Osteocyte (in vitro differentiated cells): ENCODE measurements around the gene GINM1. TPM values are rescaled to one million over a fixed set of nuclear protein-coding genes. Genes with fewer than 3 reads are reported as not detected.

Experiments
- DNase-seq: peaks from one replicate; pipeline ENCODE4 v3.0.0; 2021; ENCODE audit warnings: mixed read lengths; ENCODE audit not compliant: unreplicated experiment; ENCODE audit errors: extremely low spot score
- H3K27ac Mint-ChIP-seq: one replicate; pipeline ENCODE4 v1.8.0; 2021; ENCODE audit warnings: mild to moderate bottlenecking, mixed read lengths; ENCODE audit not compliant: unreplicated experiment
- H3K27me3 Mint-ChIP-seq: one replicate; pipeline ENCODE4 v1.8.0; 2021; ENCODE audit warnings: mixed read lengths; ENCODE audit not compliant: unreplicated experiment
- H3K36me3 Mint-ChIP-seq: one replicate; pipeline ENCODE4 v1.8.0; 2021; ENCODE audit warnings: mixed read lengths; ENCODE audit not compliant: unreplicated experiment
- H3K4me1 Mint-ChIP-seq: one replicate; pipeline ENCODE4 v1.8.0; 2021; ENCODE audit warnings: mixed read lengths; ENCODE audit not compliant: unreplicated experiment
- H3K4me3 Mint-ChIP-seq: one replicate; pipeline ENCODE4 v1.8.0; 2021; ENCODE audit warnings: mild to moderate bottlenecking, moderate library complexity, mixed read lengths; ENCODE audit not compliant: unreplicated experiment
- H3K9me3 Mint-ChIP-seq: one replicate; pipeline ENCODE4 v1.8.0; 2021; ENCODE audit warnings: mixed read lengths; ENCODE audit not compliant: unreplicated experiment
- CTCF ChIP-seq: fragments of 200-600 bp; sonication (generic); IDR thresholded peaks from 2 replicates; pipeline ENCODE4 v1.5.0; 2021; ENCODE audit warnings: antibody characterized with exemption, mild to moderate bottlenecking, moderate library complexity
- total RNA-seq: library from RNA; stranded (reverse); gene quantifications from 2 replicates; pipeline ENCODE4 v1.2.1, GENCODE V29; 2021

GINM1 gene
- total RNA-seq, 1 donor from 2014 or later: 66.2 TPM

- no peaks in the 10 kb centered on the region for H3K27me3 Mint-ChIP-seq
- H3K4me1 Mint-ChIP-seq: peaks cover 19% of the 10 kb centered on the region
- H3K36me3 Mint-ChIP-seq: no peaks in the 10 kb centered on the region
- H3K4me3 Mint-ChIP-seq: peak overlapping the region; percentile 94
- H3K9me3 Mint-ChIP-seq: no peaks in the 10 kb centered on the region
- DNase-seq: no peak
- TF ChIP-seq CTCF: no peak
- H3K27ac Mint-ChIP-seq: peak overlapping the region; percentile 92
Measured at GRCh38 chr6:149567194-149567586, 1.0 kb downstream of the GINM1 start.

- H3K36me3 Mint-ChIP-seq: no peaks in the 10 kb centered on the region
- H3K9me3 Mint-ChIP-seq: no peaks in the 10 kb centered on the region
- DNase-seq: no peak
- peaks cover 19% of the 10 kb centered on the region for H3K4me1 Mint-ChIP-seq
- no peak for TF ChIP-seq CTCF
- H3K4me3 Mint-ChIP-seq: peak overlapping the region; percentile 94
- no peak overlapping the region for H3K27ac Mint-ChIP-seq
- no peaks in the 10 kb centered on the region for H3K27me3 Mint-ChIP-seq
Measured at GRCh38 chr6:149567945-149568585, 1.9 kb downstream of the GINM1 start.

GRCh38 chr6:149580880-149581279, 14.7 kb downstream of the GINM1 start:
- H3K4me3 Mint-ChIP-seq: no peak overlapping the region
- no peak for TF ChIP-seq CTCF
- H3K27me3 Mint-ChIP-seq: no peaks in the 10 kb centered on the region
- H3K36me3 Mint-ChIP-seq: peaks cover 36% of the 10 kb centered on the region
- no peak overlapping the region for H3K27ac Mint-ChIP-seq
- DNase-seq: no peak
- H3K9me3 Mint-ChIP-seq: no peaks in the 10 kb centered on the region
- no peaks in the 10 kb centered on the region for H3K4me1 Mint-ChIP-seq

- Mint-ChIP-seq H3K9me3 (no peaks in the 10 kb centered on the region), H3K27ac (no peak overlapping the region), H3K27me3 (no peaks in the 10 kb centered on the region), H3K4me1 (no peaks in the 10 kb centered on the region), H3K36me3 (peaks cover 40% of the 10 kb centered on the region), H3K4me3 (no peak overlapping the region)
- no peak for DNase-seq
- no peak for TF ChIP-seq CTCF
Measured at GRCh38 chr6:149581349-149581748, 15.2 kb downstream of the GINM1 start.

GRCh38 chr6:149586149-149586548, 20.0 kb downstream of the GINM1 start:
- Mint-ChIP-seq H3K36me3 (peaks cover 40% of the 10 kb centered on the region), H3K4me3 (no peak overlapping the region), H3K9me3 (no peaks in the 10 kb centered on the region), H3K27ac (no peak overlapping the region), H3K4me1 (no peaks in the 10 kb centered on the region), H3K27me3 (no peaks in the 10 kb centered on the region)
- TF ChIP-seq CTCF: no peak
- DNase-seq: no peak
